ENCODE data around the gene WBP4.

The WBP4 gene

GRCh38 chr13:41049480-41050440 is 11.5 kb upstream of the WBP4 start:
- DNase-seq (ENCODE audit: low spot score) = no peak

DNA sequence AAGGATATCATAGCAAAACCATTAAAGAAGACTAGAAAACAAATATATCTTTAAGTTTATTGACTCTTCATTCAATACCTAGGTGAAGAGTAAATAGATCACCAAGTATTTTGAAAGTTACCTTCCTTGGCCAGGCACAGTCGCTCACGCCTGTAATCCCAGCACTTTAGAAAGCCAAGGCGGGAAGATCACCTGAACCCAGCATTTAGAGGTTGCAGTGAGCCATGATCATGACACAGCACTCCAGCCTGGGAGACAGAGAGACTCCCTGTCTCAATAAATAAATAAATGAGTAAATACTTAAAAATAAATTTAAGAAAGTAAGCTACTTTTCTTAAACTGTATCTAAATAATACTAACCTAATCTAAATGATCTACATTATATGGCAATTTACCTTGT is 8.9 kb upstream of the WBP4 start:
- no peak for DNase-seq (ENCODE audit: low spot score)

GRCh38 chr13:41053384-41053826 is 7.9 kb upstream of the WBP4 start:
- DNase-seq (ENCODE audit: low spot score) = peak; percentile 20

DNA sequence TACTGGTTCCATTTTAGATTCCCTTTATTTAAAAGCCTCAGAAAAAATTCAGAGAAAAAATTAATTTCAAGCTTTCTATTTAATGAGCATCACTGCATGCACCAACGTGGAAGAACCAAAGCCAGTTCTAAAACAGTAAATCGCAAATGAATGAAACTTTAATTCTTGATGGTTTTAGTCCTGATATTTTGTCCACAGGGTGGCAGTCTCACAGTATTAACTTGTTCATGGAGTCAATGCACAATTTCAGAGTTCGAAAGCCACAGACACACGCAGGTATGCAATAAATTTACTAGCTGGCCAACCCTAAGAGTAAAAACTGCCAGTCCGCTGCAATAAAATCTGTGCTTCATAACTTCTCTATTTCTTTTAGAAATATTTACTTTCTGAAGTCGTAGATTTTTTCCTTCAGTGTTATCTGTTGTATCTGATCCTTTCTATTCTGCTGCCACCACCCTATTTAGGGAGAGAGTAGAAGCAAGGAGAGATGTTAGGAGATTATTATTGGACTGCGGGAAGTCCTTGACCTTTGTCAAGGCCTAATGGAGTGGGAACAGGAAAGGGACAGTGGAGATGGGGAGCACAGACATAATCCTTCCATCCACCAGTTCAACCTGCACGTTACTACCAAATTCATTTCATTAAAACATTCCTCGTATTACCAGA is 7.0 kb upstream of the WBP4 start:
- DNase-seq (ENCODE audit: low spot score) = peak; percentile 73

- DNase-seq (ENCODE audit: low spot score) = no peak
These were observed 6.2 kb upstream of the WBP4 start for GRCh38 chr13:41054919-41055619.

- no peak for DNase-seq (ENCODE audit: low spot score)
These were observed 5.1 kb upstream of the WBP4 start for GRCh38 chr13:41056194-41056593.

- no peak for DNase-seq (ENCODE audit: low spot score)
These were observed 4.2 kb upstream of the WBP4 start for GRCh38 chr13:41056826-41057711.

- DNase-seq (ENCODE audit: low spot score) = no peak
These were observed 2.8 kb upstream of the WBP4 start for GRCh38 chr13:41058295-41059070.

GRCh38 chr13:41059456-41060081 is 1.7 kb upstream of the WBP4 start:
- DNase-seq (ENCODE audit: low spot score) = no peak

DNA sequence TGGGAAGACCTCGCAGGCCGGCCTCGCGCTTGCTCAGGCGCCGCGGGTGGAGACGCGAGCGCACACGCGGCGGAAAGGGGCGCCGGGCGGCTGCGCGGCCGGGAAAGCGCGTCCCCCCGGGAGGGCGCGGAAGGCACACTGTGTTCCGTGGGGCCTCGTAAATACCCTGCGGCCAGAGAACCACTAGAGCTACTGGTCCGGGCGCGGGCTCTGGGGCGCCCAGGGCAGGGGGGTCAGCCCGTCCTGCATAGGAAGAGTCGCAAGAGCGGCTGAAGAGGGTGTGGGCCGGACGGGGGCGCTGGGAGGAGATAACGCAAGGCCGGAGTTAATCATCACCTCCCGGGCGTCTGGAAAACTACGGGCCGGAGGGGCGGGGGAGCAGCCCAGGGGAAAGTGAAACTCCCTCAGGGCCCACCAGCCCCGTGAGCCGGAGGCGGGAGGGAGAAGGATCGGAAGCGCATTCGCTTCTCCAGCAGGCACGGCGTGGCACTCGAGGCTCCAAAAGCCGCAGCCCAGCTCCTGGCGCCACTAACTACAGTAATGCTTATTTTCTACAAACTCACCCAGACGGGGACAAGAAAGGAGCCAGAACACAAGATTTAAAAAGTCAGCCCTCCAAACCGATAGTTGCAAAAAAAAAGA is 1.1 kb upstream of the WBP4 start:
- DNase-seq (ENCODE audit: low spot score) = peak; percentile 60

DNA sequence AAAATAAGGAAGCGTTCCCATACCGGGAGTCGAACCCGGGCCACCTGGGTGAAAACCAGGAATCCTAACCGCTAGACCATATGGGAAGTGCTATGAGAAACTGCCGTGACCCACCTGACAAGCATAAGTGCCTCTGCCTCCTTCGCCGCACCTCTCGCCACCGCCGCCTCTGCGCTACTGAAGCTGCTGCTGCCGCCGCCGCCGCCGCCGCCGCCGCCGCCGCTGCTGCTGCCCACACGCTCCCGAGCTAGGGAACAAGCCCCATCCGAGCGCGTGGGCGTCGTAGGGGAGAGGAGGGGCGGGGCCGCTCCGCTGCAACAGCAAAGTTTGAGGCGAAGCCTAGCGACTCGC is 610 bp upstream of the WBP4 start:
- DNase-seq (ENCODE audit: low spot score) = peak; percentile 81

- no peak for DNase-seq (ENCODE audit: low spot score)
These were observed 867 bp downstream of the WBP4 start for GRCh38 chr13:41061914-41062837.

GRCh38 chr13:41064493-41064892 is 3.2 kb downstream of the WBP4 start:
- no peak for DNase-seq (ENCODE audit: low spot score)

GRCh38 chr13:41065078-41065477 is 3.8 kb downstream of the WBP4 start:
- DNase-seq (ENCODE audit: low spot score) = no peak

DNA sequence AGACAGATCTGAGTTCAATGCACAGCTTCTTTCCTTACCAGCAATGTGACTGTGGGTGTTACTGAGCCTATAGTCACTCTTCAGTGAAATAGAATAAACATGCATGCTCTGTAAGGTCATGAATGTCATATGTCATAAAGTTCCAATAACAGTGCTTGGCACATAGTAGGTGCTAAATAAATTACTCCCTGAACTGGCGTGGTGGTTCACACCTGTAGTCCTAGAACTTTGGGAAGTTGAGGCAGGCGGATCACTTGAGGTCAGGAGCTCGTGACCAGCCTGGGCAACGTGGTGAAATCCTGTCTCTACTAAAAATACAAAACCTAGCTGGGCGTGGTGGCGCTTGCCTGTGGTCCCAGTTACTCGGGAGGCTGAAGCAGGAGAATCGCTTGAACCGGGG is 13.2 kb downstream of the WBP4 start:
- DNase-seq (ENCODE audit: low spot score) = no peak

DNA sequence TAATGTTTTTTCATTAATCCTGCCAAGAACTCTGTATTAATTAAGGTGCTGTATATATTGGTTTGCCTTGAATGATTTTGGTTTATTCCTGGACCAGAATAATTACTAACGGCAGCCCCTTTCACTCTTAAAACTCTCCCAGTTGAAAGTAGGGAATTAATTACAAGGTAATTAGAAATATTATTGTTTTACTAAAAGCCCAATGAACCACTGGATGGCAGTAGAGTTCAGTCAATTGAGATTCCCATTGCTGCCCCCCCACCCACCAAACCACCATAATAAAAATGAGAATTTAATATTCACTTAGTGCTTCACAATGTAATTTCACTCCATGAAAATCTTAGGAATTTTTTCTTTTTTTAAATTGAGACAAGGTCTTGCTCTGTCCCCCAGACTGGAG is 13.7 kb downstream of the WBP4 start:
- peak; percentile 58 for DNase-seq (ENCODE audit: low spot score)

DNA sequence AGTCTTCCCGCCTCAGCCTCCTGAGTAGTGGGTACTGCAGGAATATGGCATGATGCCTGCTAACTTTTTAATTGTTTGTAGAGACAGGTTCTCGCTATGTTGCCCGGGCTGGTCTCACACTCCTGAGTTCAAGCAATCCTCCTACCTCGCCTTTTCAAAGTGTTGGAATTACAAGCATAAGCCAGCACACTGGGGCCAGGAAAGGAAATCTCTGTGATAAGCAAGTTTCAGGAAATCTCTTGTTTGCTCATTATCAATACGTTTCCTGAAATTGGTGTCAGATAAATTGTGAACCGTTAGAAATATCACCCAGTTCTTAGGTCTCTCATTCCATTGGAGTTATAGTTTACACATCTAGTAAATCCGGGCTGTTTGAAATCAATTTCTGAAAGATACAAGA is 14.2 kb downstream of the WBP4 start:
- DNase-seq (ENCODE audit: low spot score) = no peak

DNA sequence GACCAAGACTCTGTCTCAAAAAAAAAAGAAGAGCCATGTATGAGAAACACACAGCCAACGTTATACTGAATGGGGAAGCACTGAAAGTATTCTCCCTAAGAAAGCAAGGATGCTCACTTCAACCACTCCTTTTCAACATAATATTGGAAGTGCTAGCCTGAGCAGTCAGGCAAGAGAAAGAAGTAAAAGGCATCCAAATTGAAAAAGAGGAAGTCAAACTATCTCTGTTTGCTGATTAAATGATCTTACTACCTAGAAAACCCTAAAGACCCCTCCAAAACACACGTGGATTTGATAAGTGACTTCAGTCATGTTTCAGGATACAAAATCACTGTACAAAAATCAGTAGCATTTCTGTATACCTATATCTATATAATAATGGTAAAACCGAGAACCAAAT is 16.2 kb downstream of the WBP4 start:
- no peak for DNase-seq (ENCODE audit: low spot score)

DNA sequence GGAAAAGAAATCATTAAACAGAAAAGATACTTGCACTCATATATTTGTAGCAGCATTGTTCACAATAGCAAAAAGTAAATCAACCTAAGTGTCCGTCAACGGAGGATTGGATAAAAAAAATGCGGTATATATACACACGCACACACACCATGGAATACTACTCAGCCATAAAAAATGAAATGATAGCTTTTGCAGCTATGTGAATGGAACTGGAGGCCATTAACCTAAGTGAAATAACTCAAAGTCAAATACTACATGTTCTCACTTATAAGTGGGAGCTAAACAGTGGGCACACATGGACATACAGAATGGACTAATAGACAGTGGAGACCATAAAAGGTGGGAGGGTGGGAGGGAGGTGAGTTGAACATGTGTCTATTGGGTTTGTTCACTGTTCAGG is 18.4 kb downstream of the WBP4 start:
- no peak for DNase-seq (ENCODE audit: low spot score)
